Measurements from ENCODE around the gene JAZF1. TPM values are rescaled to one million over a fixed set of nuclear protein-coding genes. Genes with fewer than 3 reads are reported as not detected.

JAZF1 gene
- total RNA-seq, 4 donors from 2014 or later = 1.6 to 8.6 (median 5.3) TPM

- in situ Hi-C loops (cut with MboI; ENCODE audit: low sequenced_read_pairs in 4 of 4) = no loop called here
- no peaks in the 10 kb centered on the region for H3K36me3 ChIP-seq
- no peaks in the 10 kb centered on the region for H3K9me3 ChIP-seq
- H3K27ac ChIP-seq = no peak overlapping the region
- TF ChIP-seq CTCF (IDR thresholded peaks at IDR 0.05 in 4 of 5, conservative IDR thresholded peaks at IDR 0.05 in 1 of 5) (no peak), POLR2A (IDR thresholded peaks at IDR 0.05) (no peak)
- no peaks in the 10 kb centered on the region for H3K27me3 ChIP-seq
- ATAC-seq (no peak), DNase-seq (no peak)
- H3K4me1 ChIP-seq = no peaks in the 10 kb centered on the region
- intact Hi-C loops (cut with DNase I; ENCODE audit: low total_unique reads) = no loop called here
- H3K4me3 ChIP-seq = no peak overlapping the region
Measured at GRCh38 chr7:28203508-28204240, 23.1 kb upstream of the JAZF1 start.

GRCh38 chr7:28202222-28202621 lies 21.6 kb upstream of the JAZF1 start:
- in situ Hi-C loops (cut with MboI; ENCODE audit: low sequenced_read_pairs in 4 of 4) = no loop called here
- H3K27me3 ChIP-seq = no peaks in the 10 kb centered on the region
- intact Hi-C loops (cut with DNase I; ENCODE audit: low total_unique reads) = no loop called here

GRCh38 chr7:28201131-28201530 lies 20.5 kb upstream of the JAZF1 start:
- no peak overlapping the region for H3K27ac ChIP-seq
- H3K4me3 ChIP-seq = no peak overlapping the region
- TF ChIP-seq POLR2A (IDR thresholded peaks at IDR 0.05) = no peak
- TF ChIP-seq CTCF (IDR thresholded peaks at IDR 0.05 in 4 of 5, conservative IDR thresholded peaks at IDR 0.05 in 1 of 5) = no peak
- no peaks in the 10 kb centered on the region for H3K9me3 ChIP-seq
- in situ Hi-C loops (cut with MboI; ENCODE audit: low sequenced_read_pairs in 4 of 4) = no loop called here
- H3K36me3 ChIP-seq = no peaks in the 10 kb centered on the region
- intact Hi-C loops (cut with DNase I; ENCODE audit: low total_unique reads) = no loop called here
- H3K27me3 ChIP-seq = no peaks in the 10 kb centered on the region
- DNase-seq (no peak), ATAC-seq (no peak)
- H3K4me1 ChIP-seq = no peaks in the 10 kb centered on the region

More at GRCh38 chr7:28202222-28202621, 21.6 kb upstream of the JAZF1 start:
- TF ChIP-seq CTCF (IDR thresholded peaks at IDR 0.05 in 4 of 5, conservative IDR thresholded peaks at IDR 0.05 in 1 of 5) (no peak), POLR2A (IDR thresholded peaks at IDR 0.05) (no peak)
- H3K9me3 ChIP-seq = no peaks in the 10 kb centered on the region
- DNase-seq (no peak), ATAC-seq (no peak)
- H3K27ac ChIP-seq = no peak overlapping the region
- no peaks in the 10 kb centered on the region for H3K4me1 ChIP-seq
- no peak overlapping the region for H3K4me3 ChIP-seq
- H3K36me3 ChIP-seq = no peaks in the 10 kb centered on the region

- H3K36me3 ChIP-seq = no peaks in the 10 kb centered on the region
- intact Hi-C loops (cut with DNase I; ENCODE audit: low total_unique reads) = no loop called here
- ATAC-seq (no peak), DNase-seq (no peak)
- H3K27me3 ChIP-seq = no peaks in the 10 kb centered on the region
- no peaks in the 10 kb centered on the region for H3K9me3 ChIP-seq
- H3K4me3 ChIP-seq = no peak overlapping the region
- in situ Hi-C loops (cut with MboI; ENCODE audit: low sequenced_read_pairs in 4 of 4) = no loop called here
- no peaks in the 10 kb centered on the region for H3K4me1 ChIP-seq
- no peak overlapping the region for H3K27ac ChIP-seq
- no peak for TF ChIP-seq POLR2A (IDR thresholded peaks at IDR 0.05)
- TF ChIP-seq CTCF (IDR thresholded peaks at IDR 0.05 in 4 of 5, conservative IDR thresholded peaks at IDR 0.05 in 1 of 5) = no peak
Measured at GRCh38 chr7:28200598-28200997, 20.0 kb upstream of the JAZF1 start.
